ENCODE results near the gene CHIA. TPM values are rescaled to one million over a fixed set of nuclear protein-coding genes. Genes with fewer than 3 reads are reported as not detected.

Gene CHIA
- total and polyA plus RNA-seq, 2 of the 13 experiments (the other 11 are each of a cell fraction or from before 2014, with no cell fraction given) = not detected

- in situ Hi-C loops (cut with HindIII; ENCODE audit: extremely low pct_ligation_motif_present, low pct_unique_long_range_greater_than_20kb) (no loop called here), intact Hi-C loops (cut with micrococcal nuclease; ENCODE audit: unreplicated experiment) (no loop called here)
- no peak overlapping the region for H3K4me3 ChIP-seq (replicated peaks in 1 of 3; ENCODE audit: insufficient read depth in 1 of 3, low read depth in 2 of 3, low read length in 3 of 3)
- TF ChIP-seq FOXA1 (IDR thresholded peaks at IDR 0.05) = no peak
- no peak for TF ChIP-seq FOXA1 (CRISPR knock-in tag; IDR thresholded peaks at IDR 0.05)
- TF ChIP-seq ZNF44 (CRISPR knock-in tag; IDR thresholded peaks at IDR 0.05) = no peak
- TF ChIP-seq THAP7 (CRISPR knock-in tag; IDR thresholded peaks at IDR 0.05) = no peak
- H3K4me1 ChIP-seq (ENCODE audit: insufficient read depth, low read length) = peaks cover 32% of the 10 kb centered on the region
- WGBS (ENCODE audit: low lambda C conversion rate) = 39% methylated on average over 8 of the region's 8 CpGs
- no peak overlapping the region for H3K4me2 ChIP-seq (ENCODE audit: low read depth, low read length)
- no peak for ATAC-seq
- no peak for FAIRE-seq
- peaks cover 5 to 6% of the 10 kb centered on the region in 2 experiments; a peak in 3 of 5 replicates for H3K27me3 ChIP-seq (ENCODE audit: control insufficient read depth in 1 of 2, insufficient read depth in 2 of 2, low read length in 2 of 2)
- ChIA-PET POLR2A (no interaction called here), CTCF (ENCODE audit: low intra/inter-chr PET ratio, low total read pairs) (no interaction called here)
- H2AFZ ChIP-seq (ENCODE audit: low read length) = no peak overlapping the region
- H3K36me3 ChIP-seq (replicated peaks in 1 of 2; ENCODE audit: control insufficient read depth in 1 of 2, insufficient read depth in 2 of 2, low read length in 2 of 2) = no peaks in the 10 kb centered on the region
- H3K27ac ChIP-seq (ENCODE audit: extremely low read length, insufficient read depth, low read length) = no peak overlapping the region
- no TSS peak for BruUV-seq (replicated peaks)
- no peak for DNase-seq (ENCODE audit: low spot score)
- H3K9me3 ChIP-seq (ENCODE audit: low read length) = no peaks in the 10 kb centered on the region
- no peaks in the 10 kb centered on the region for H3K79me2 ChIP-seq (ENCODE audit: insufficient read depth, low read length)
- no peak overlapping the region for H3K9ac ChIP-seq (ENCODE audit: insufficient read depth, low read depth, low read length)
- no peaks in the 10 kb centered on the region for H4K20me1 ChIP-seq (ENCODE audit: insufficient read depth, low read length)
Observed at GRCh38 chr1:111256988-111257658, 33.5 kb upstream of the CHIA start.

- H3K79me2 ChIP-seq (ENCODE audit: insufficient read depth, low read length) = no peaks in the 10 kb centered on the region
- H3K4me2 ChIP-seq (ENCODE audit: low read depth, low read length) = no peak overlapping the region
- 38% methylated on average over 3 of the region's 4 CpGs for WGBS (ENCODE audit: low lambda C conversion rate)
- H3K27ac ChIP-seq (ENCODE audit: extremely low read length, insufficient read depth, low read length) = no peak overlapping the region
- DNase-seq (ENCODE audit: low spot score) = no peak
- POLR2A ChIA-PET = no interaction called here
- no TSS peak for BruUV-seq (replicated peaks)
- no peak overlapping the region for H3K9ac ChIP-seq (ENCODE audit: insufficient read depth, low read depth, low read length)
- no peaks in the 10 kb centered on the region for H4K20me1 ChIP-seq (ENCODE audit: insufficient read depth, low read length)
- no peaks in the 10 kb centered on the region for H3K36me3 ChIP-seq (replicated peaks in 1 of 2; ENCODE audit: control insufficient read depth in 1 of 2, insufficient read depth in 2 of 2, low read length in 2 of 2)
- intact Hi-C loops (cut with micrococcal nuclease; ENCODE audit: unreplicated experiment) = no loop called here
- H3K27me3 ChIP-seq (ENCODE audit: control insufficient read depth in 1 of 2, insufficient read depth in 2 of 2, low read length in 2 of 2) = peaks cover 0 to 3% of the 10 kb centered on the region in 2 experiments; a peak in 3 of 5 replicates
- CTCF ChIA-PET (ENCODE audit: low intra/inter-chr PET ratio, low total read pairs) = no interaction called here
- H3K4me1 ChIP-seq (ENCODE audit: insufficient read depth, low read length) = peaks cover 8% of the 10 kb centered on the region
- no peak overlapping the region for H3K4me3 ChIP-seq (replicated peaks in 1 of 3; ENCODE audit: insufficient read depth in 1 of 3, low read depth in 2 of 3, low read length in 3 of 3)
- no peak for ATAC-seq
- no peak overlapping the region for H2AFZ ChIP-seq (ENCODE audit: low read length)
- in situ Hi-C loops (cut with HindIII; ENCODE audit: extremely low pct_ligation_motif_present, low pct_unique_long_range_greater_than_20kb) = no loop called here
- H3K9me3 ChIP-seq (ENCODE audit: low read length) = no peaks in the 10 kb centered on the region
- FAIRE-seq = no peak
- TF ChIP-seq ARNT (IDR thresholded peaks at IDR 0.05) (no peak), ZSCAN30 (CRISPR knock-in tag; IDR thresholded peaks at IDR 0.05) (no peak), SP2 (CRISPR knock-in tag; IDR thresholded peaks at IDR 0.05) (no peak), ZNF142 (CRISPR knock-in tag; IDR thresholded peaks at IDR 0.05) (no peak), ISX (CRISPR knock-in tag; conservative IDR thresholded peaks at IDR 0.05) (no peak), DNMT1 (CRISPR knock-in tag; IDR thresholded peaks at IDR 0.05) (no peak), ZBTB7A (CRISPR knock-in tag; IDR thresholded peaks at IDR 0.05) (no peak), ETV6 (CRISPR knock-in tag; conservative IDR thresholded peaks at IDR 0.05) (no peak), ZFP82 (CRISPR knock-in tag; IDR thresholded peaks at IDR 0.05; ENCODE audit: borderline replicate concordance) (no peak)
Observed at GRCh38 chr1:111267801-111268508, 22.7 kb upstream of the CHIA start.

Measured in HepG2 (cell line).